HG03103 (cell line): ENCODE measurements around the gene OR51M1.
"Not testable (repeated sequence)": the region's sequence is repeated elsewhere in the genome, so short reads cannot be mapped to it uniquely, and the experiment has no call there.

Experiments
- ATAC-seq: cut with Tn5 transposase; IDR thresholded peaks from one replicate; pipeline ENCODE4 v1.9.1; 2021; ENCODE audit warnings: low read depth; ENCODE audit not compliant: unreplicated experiment

The OR51M1 gene

GRCh38 chr11:5383576-5383975 lies at the start of gene OR51M1:
TSS of gene OR51M1 (plus strand) at chr11:5383812. CDS start at chr11:5389399, 5,587 bp downstream.
- no peak for ATAC-seq

- ATAC-seq = no peak
Observed at GRCh38 chr11:5335170-5335569, 48.4 kb upstream of the OR51M1 start.

GRCh38 chr11:5336331-5336730 lies 47.3 kb upstream of the OR51M1 start:
- ATAC-seq = no peak

- ATAC-seq = not testable (repeated sequence)
Observed at GRCh38 chr11:5337253-5337652, 46.4 kb upstream of the OR51M1 start.

- ATAC-seq = peak; percentile 46
Observed at GRCh38 chr11:5339771-5340322, 43.8 kb upstream of the OR51M1 start.

- ATAC-seq = no peak
Observed at GRCh38 chr11:5343474-5344335, 39.9 kb upstream of the OR51M1 start, which contains the start of gene OR51B5. TSS of gene OR51B5 (minus strand) at chr11:5343524. CDS start at chr11:5343524, 0 bp downstream.

- no peak for ATAC-seq
Observed at GRCh38 chr11:5345831-5346230, 37.8 kb upstream of the OR51M1 start.

GRCh38 chr11:5348551-5349194 lies 34.9 kb upstream of the OR51M1 start:
- ATAC-seq = no peak

GRCh38 chr11:5349550-5349949 lies 34.1 kb upstream of the OR51M1 start:
- ATAC-seq = no peak

- no peak for ATAC-seq
Observed at GRCh38 chr11:5351208-5351607, 32.4 kb upstream of the OR51M1 start, which contains the start of gene OR51B6. TSS of gene OR51B6 (plus strand) at chr11:5351508. CDS start at chr11:5351508, 0 bp downstream.

- ATAC-seq = not testable (repeated sequence)
Observed at GRCh38 chr11:5356031-5356430, 27.6 kb upstream of the OR51M1 start.

- no peak for ATAC-seq
Observed at GRCh38 chr11:5362017-5362625, 21.5 kb upstream of the OR51M1 start.

GRCh38 chr11:5363679-5364078 lies 19.9 kb upstream of the OR51M1 start:
- no peak for ATAC-seq

- no peak for ATAC-seq
Observed at GRCh38 chr11:5364214-5364613, 19.4 kb upstream of the OR51M1 start.

GRCh38 chr11:5366365-5366764 lies 17.2 kb upstream of the OR51M1 start:
- not testable (repeated sequence) for ATAC-seq

- no peak for ATAC-seq
Observed at GRCh38 chr11:5366856-5367255, 16.8 kb upstream of the OR51M1 start.

GRCh38 chr11:5367448-5368074 lies 16.1 kb upstream of the OR51M1 start:
- ATAC-seq = no peak

GRCh38 chr11:5368502-5369043 lies 15.0 kb upstream of the OR51M1 start:
- ATAC-seq = no peak

- peak; percentile 53 for ATAC-seq
Observed at GRCh38 chr11:5369789-5370188, 13.8 kb upstream of the OR51M1 start.

GRCh38 chr11:5380740-5381342 lies 2.8 kb upstream of the OR51M1 start:
- ATAC-seq = peak; percentile 95
